GM10847 (cell line): ENCODE measurements around the gene CASP1.

Experiments
- POLR2A ChIP-seq: IDR thresholded peaks from 2 replicates; pipeline ENCODE4 v1.6.1; 2011; ENCODE audit not compliant: insufficient read length; ENCODE audit errors: extremely low read depth

CASP1 gene

GRCh38 chr11:105034813-105035620, at the start of gene CASP1:
Gene CASP1 (minus strand): TSS chr11:105035144. CDS start chr11:105035113, 31 bp downstream.
- TF ChIP-seq POLR2A = no peak

- TF ChIP-seq POLR2A = no peak
These were observed 46.6 kb upstream of the CASP1 start for GRCh38 chr11:105081412-105082150.

- TF ChIP-seq POLR2A = no peak
These were observed 43.3 kb upstream of the CASP1 start for GRCh38 chr11:105078283-105078682.

GRCh38 chr11:105074166-105074530, 39.2 kb upstream of the CASP1 start:
- TF ChIP-seq POLR2A = no peak

GRCh38 chr11:105073456-105074165, 38.7 kb upstream of the CASP1 start:
- TF ChIP-seq POLR2A = no peak

GRCh38 chr11:105071089-105071732, 36.3 kb upstream of the CASP1 start:
- TF ChIP-seq POLR2A = no peak

GRCh38 chr11:105070306-105070705, 35.4 kb upstream of the CASP1 start:
- TF ChIP-seq POLR2A = no peak

GRCh38 chr11:105057432-105057831, 22.5 kb upstream of the CASP1 start:
- TF ChIP-seq POLR2A = no peak

- TF ChIP-seq POLR2A = no peak
These were observed 21.5 kb upstream of the CASP1 start for GRCh38 chr11:105056446-105056845.

- no peak for TF ChIP-seq POLR2A
These were observed 20.0 kb upstream of the CASP1 start for GRCh38 chr11:105054723-105055493.

- TF ChIP-seq POLR2A = no peak
These were observed 17.5 kb upstream of the CASP1 start for GRCh38 chr11:105052487-105052886.

GRCh38 chr11:105051559-105051958, 16.6 kb upstream of the CASP1 start:
- no peak for TF ChIP-seq POLR2A

GRCh38 chr11:105049481-105049880, 14.5 kb upstream of the CASP1 start:
- no peak for TF ChIP-seq POLR2A

- no peak for TF ChIP-seq POLR2A
These were observed 12.1 kb upstream of the CASP1 start for GRCh38 chr11:105046898-105047579.

- no peak for TF ChIP-seq POLR2A
These were observed 10.8 kb upstream of the CASP1 start for GRCh38 chr11:105045676-105046296.
